Vagina (tissue), 2 donors: ENCODE results near the gene IL1R2.

Source experiments
- POLR2A ChIP-seq, 2 donors: fragments of 450-650 bp; IDR thresholded peaks; one replicate each; pipeline ENCODE4 v1.6.1; 2017; ENCODE audit warnings: antibody characterized with exemption in 2 of 2, mild to moderate bottlenecking in 2 of 2, moderate library complexity in 2 of 2
- POLR2AphosphoS5 ChIP-seq, 2 donors: sonication (generic); formaldehyde crosslinking; IDR thresholded peaks; one replicate each; pipeline ENCODE4 v1.9.0; 2017; ENCODE audit warnings: antibody characterized with exemption in 2 of 2, mild to moderate bottlenecking in 2 of 2, low read depth in 1 of 2; ENCODE audit not compliant: insufficient read depth in 1 of 2
- TF ChIP-seq, protein P1 (sequence below), 3 experiments: fragments of 450-650 bp in 2 of 3; fragments of 200-600 bp in 1 of 3; sonication (generic) in 1 of 3; IDR thresholded peaks; one replicate each; pipeline ENCODE4 v1.5.1; 2017 to 2019; ENCODE audit warnings: antibody characterized with exemption in 3 of 3, mild to moderate bottlenecking in 2 of 3, moderate library complexity in 2 of 3

DNA sequence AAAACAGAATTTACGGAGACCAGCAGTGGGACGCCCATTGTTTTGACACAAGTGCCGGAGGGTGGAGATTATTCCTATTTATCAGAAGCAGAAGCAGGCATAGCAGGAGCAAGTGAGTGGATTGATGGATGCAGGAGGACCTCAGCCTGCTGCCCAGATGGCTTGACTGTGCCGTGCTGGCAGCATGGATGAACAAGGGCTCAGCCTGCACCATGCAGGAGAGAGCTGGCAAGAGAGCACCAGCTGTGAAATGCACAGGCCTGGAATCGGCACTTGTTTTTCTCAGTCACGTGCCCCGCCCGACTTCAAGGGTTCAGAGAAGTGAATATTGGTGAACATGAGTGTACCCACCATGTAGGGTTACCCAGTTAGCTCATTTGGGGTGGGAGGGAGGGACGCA lies 4.0 kb downstream of the IL1R2 start:
- TF ChIP-seq POLR2AphosphoS5 (IDR thresholded peaks at IDR 0.05; ENCODE audit: insufficient read depth in 1 of 2, low read depth in 1 of 2) = no peak
- no peak for TF ChIP-seq POLR2A (IDR thresholded peaks at IDR 0.05)
- TF ChIP-seq, protein P1, sequence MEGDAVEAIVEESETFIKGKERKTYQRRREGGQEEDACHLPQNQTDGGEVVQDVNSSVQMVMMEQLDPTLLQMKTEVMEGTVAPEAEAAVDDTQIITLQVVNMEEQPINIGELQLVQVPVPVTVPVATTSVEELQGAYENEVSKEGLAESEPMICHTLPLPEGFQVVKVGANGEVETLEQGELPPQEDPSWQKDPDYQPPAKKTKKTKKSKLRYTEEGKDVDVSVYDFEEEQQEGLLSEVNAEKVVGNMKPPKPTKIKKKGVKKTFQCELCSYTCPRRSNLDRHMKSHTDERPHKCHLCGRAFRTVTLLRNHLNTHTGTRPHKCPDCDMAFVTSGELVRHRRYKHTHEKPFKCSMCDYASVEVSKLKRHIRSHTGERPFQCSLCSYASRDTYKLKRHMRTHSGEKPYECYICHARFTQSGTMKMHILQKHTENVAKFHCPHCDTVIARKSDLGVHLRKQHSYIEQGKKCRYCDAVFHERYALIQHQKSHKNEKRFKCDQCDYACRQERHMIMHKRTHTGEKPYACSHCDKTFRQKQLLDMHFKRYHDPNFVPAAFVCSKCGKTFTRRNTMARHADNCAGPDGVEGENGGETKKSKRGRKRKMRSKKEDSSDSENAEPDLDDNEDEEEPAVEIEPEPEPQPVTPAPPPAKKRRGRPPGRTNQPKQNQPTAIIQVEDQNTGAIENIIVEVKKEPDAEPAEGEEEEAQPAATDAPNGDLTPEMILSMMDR (IDR thresholded peaks at IDR 0.05) = no peak
